GM12878 (cell line): ENCODE results near the gene ACSS1. TPM values are rescaled to one million over a fixed set of nuclear protein-coding genes. Genes with fewer than 3 reads are reported as not detected.

ENCODE experiments used
- ATAC-seq: fragments of 200-7000 bp; cut with Tn5 transposase; 3 replicates; pipeline ENCODE4 v1.9.1; 2020; ENCODE audit warnings: mild to moderate bottlenecking, moderate library complexity
- BruUV-seq: library from RNA; stranded (reverse); fragments of 400-500 nt; replicated peaks from 2 replicates; lab custom pipeline; 2021; lab: Mats Ljungman, UMichigan
- CTCF ChIA-PET: fragments of 300-600 bp; sonication (Branson Sonifier 250); formaldehyde crosslinking; extraction: SDS; loops from one replicate; lab custom pipeline; 2021; ENCODE audit warnings: inconsistent platforms; lab: Yijun Ruan, JAX
- POLR2A ChIA-PET: fragments of 350-600 bp; formaldehyde crosslinking; extraction: SDS; loops from one replicate; lab custom pipeline; 2021; ENCODE audit warnings: inconsistent platforms; lab: Charles Lee
- RAD21 ChIA-PET: fragments of 300-600 bp; sonication (Branson Sonifier 250); formaldehyde crosslinking; loops from one replicate; lab custom pipeline; 2023; ENCODE audit warnings: antibody characterized with exemption; ENCODE audit not compliant: unreplicated experiment; lab: Charles Lee
- SMC1A ChIA-PET: fragments of 300-600 bp; sonication (Branson Sonifier 250); formaldehyde crosslinking; loops from one replicate; lab custom pipeline; 2023; ENCODE audit not compliant: unreplicated experiment, uncharacterized antibody; lab: Charles Lee
- DNase-seq: peaks from one replicate; pipeline ENCODE4 v3.0.0-alpha.2; 2011; ENCODE audit warnings: low read depth, low spot score
- FAIRE-seq: peaks from 3 replicates; lab custom pipeline; 2011; peaks lifted over from hg19 to GRCh38; lab: Jason Lieb, UNC
- H2AFZ ChIP-seq: 2 replicates; pipeline ENCODE4 v1.6.0; 2011; ENCODE audit warnings: low read depth, low read length, control low read depth; ENCODE audit not compliant: control insufficient read depth
- H3K27ac ChIP-seq: 2 replicates; pipeline ENCODE4 v1.5.1; 2011; ENCODE audit warnings: control low read depth; ENCODE audit not compliant: control insufficient read depth, insufficient read depth
- H3K27me3 ChIP-seq, 2 experiments: replicated peaks in 1 of 2; 2 replicates each; pipeline versions ENCODE4 v1.6.0 to v1.6.1; 2011; ENCODE audit warnings: low read length in 1 of 2; ENCODE audit not compliant: control insufficient read depth in 2 of 2, insufficient read depth in 2 of 2
- H3K36me3 ChIP-seq, 2 experiments: 2 replicates each; pipeline ENCODE4 v1.5.1; 2011; ENCODE audit warnings: low read length in 1 of 2; ENCODE audit not compliant: control insufficient read depth in 2 of 2, insufficient read depth in 2 of 2
- H3K4me1 ChIP-seq: 2 replicates; pipeline ENCODE4 v1.6.1; 2011; ENCODE audit warnings: mild to moderate bottlenecking, low read length, moderate library complexity, mixed read lengths; ENCODE audit not compliant: control insufficient read depth, insufficient read depth
- H3K4me2 ChIP-seq: 2 replicates; pipeline ENCODE4 v1.6.0; 2011; ENCODE audit warnings: control low read depth; ENCODE audit not compliant: control insufficient read depth, insufficient read depth
- H3K4me3 ChIP-seq: fragments of 200-600 bp; sonication (generic); 2 replicates; pipeline ENCODE4 v1.5.1; 2016
- H3K79me2 ChIP-seq: 2 replicates; pipeline ENCODE4 v1.6.0; 2011; ENCODE audit warnings: low read length; ENCODE audit not compliant: control insufficient read depth, insufficient read depth
- H3K9ac ChIP-seq: 2 replicates; pipeline ENCODE4 v1.8.0; 2011; ENCODE audit warnings: low read length, control low read depth, mixed read lengths; ENCODE audit not compliant: control insufficient read depth, insufficient read depth
- H3K9me3 ChIP-seq: replicated peaks from 3 replicates; pipeline ENCODE4 v1.5.1; 2011; ENCODE audit warnings: mild to moderate bottlenecking, low read length; ENCODE audit not compliant: control insufficient read depth, insufficient read depth
- H4K20me1 ChIP-seq: 2 replicates; pipeline ENCODE4 v1.6.0; 2011; ENCODE audit not compliant: control insufficient read depth, insufficient read depth
- BCL11A ChIP-seq: IDR thresholded peaks from 2 replicates; pipeline ENCODE4 v1.6.1; 2011; ENCODE audit warnings: low read depth, low read length
- BRCA1 ChIP-seq: IDR thresholded peaks from 2 replicates; pipeline ENCODE4 v1.6.1; 2011; ENCODE audit warnings: low read depth, low read length, improper control_type of control experiment
- CBFB ChIP-seq: IDR thresholded peaks from 2 replicates; pipeline ENCODE4 v1.6.1; 2016; ENCODE audit warnings: antibody characterized with exemption, low read depth
- E2F8 ChIP-seq: fragments of 450-650 bp; IDR thresholded peaks from 2 replicates; pipeline ENCODE4 v1.6.1; 2018; ENCODE audit warnings: mild to moderate bottlenecking, low read depth, moderate library complexity; ENCODE audit not compliant: partially characterized antibody
- ESRRA ChIP-seq: IDR thresholded peaks from 2 replicates; pipeline ENCODE4 v1.6.1; 2012; ENCODE audit warnings: mild to moderate bottlenecking, low read length, improper control_type of control experiment
- FOXK2 ChIP-seq: fragments of 450-650 bp; IDR thresholded peaks from 2 replicates; pipeline ENCODE4 v1.6.1; 2017; ENCODE audit warnings: mild to moderate bottlenecking, moderate library complexity
- NBN ChIP-seq: fragments of 450-650 bp; IDR thresholded peaks from 2 replicates; pipeline ENCODE4 v1.6.1; 2016
- NFXL1 ChIP-seq: fragments of 450-650 bp; IDR thresholded peaks from 2 replicates; pipeline ENCODE4 v1.6.1; 2017; ENCODE audit warnings: antibody characterized with exemption, mild to moderate bottlenecking, borderline replicate concordance
- POLR2AphosphoS2 ChIP-seq: IDR thresholded peaks from 2 replicates; pipeline ENCODE4 v1.6.1; 2011; ENCODE audit warnings: low read depth, mild to moderate bottlenecking, low read length, improper control_type of control experiment, moderate library complexity
- POU2F2 ChIP-seq: IDR thresholded peaks from 3 replicates; pipeline ENCODE4 v1.6.1; 2011; ENCODE audit warnings: low read depth, mild to moderate bottlenecking, low read length, borderline replicate concordance
- RAD21 ChIP-seq: IDR thresholded peaks from 2 replicates; pipeline ENCODE4 v1.6.1; 2011; ENCODE audit warnings: mild to moderate bottlenecking, low read depth, low read length, moderate library complexity; ENCODE audit not compliant: insufficient read depth
- RAD51 ChIP-seq: fragments of 450-650 bp; IDR thresholded peaks from 2 replicates; pipeline ENCODE4 v1.6.1; 2016; ENCODE audit warnings: moderate library complexity, mild to moderate bottlenecking, inconsistent platforms
- RUNX3 ChIP-seq: IDR thresholded peaks from 2 replicates; pipeline ENCODE4 v1.6.1; 2012; ENCODE audit warnings: low read length, inconsistent platforms
- SMC3 ChIP-seq: IDR thresholded peaks from 2 replicates; pipeline ENCODE4 v1.6.1; 2011; ENCODE audit warnings: low read length, improper control_type of control experiment, borderline replicate concordance
- SUZ12 ChIP-seq: fragments of 200-600 bp; sonication (generic); IDR thresholded peaks from one replicate; pipeline ENCODE4 v1.6.1; 2018; ENCODE audit warnings: antibody characterized with exemption, mild to moderate bottlenecking; ENCODE audit not compliant: unreplicated experiment
- ZNF687 ChIP-seq: fragments of 450-650 bp; IDR thresholded peaks from 2 replicates; pipeline ENCODE4 v1.6.1; 2017; ENCODE audit warnings: mild to moderate bottlenecking, moderate library complexity
- WGBS: methylation state at CpG from one replicate; pipeline ENCODE4 v1.1.6; 2016; ENCODE audit warnings: low lambda C conversion rate; ENCODE audit not compliant: insufficient replicate concordance, insufficient coverage; ENCODE audit errors: missing lambda C conversion rate; 5-methylcytosine and 5-hydroxymethylcytosine counted together
- in situ Hi-C: fragments of 300-500 bp; cut with MboI; formaldehyde crosslinking; loops from 9 replicates; pipeline ENCODE4 v1.14.3; 2018; ENCODE audit warnings: mixed read lengths
- intact Hi-C: fragments of 100-400 bp; cut with micrococcal nuclease; formaldehyde crosslinking; loops from one replicate; pipeline ENCODE4 v1.14.2; 2022; ENCODE audit not compliant: unreplicated experiment
- polyA plus RNA-seq, 11 experiments: library from polyadenylated mRNA; depleted of rRNA in 4 of 11; unstranded in 6 of 11; stranded (reverse) in 5 of 11; fragments of >200 nt; fragmentation: Nextera tagmentation in 4 of 11; fragmentation: Illumina TruSeq in 1 of 11; extraction: Ambion mirVana in 4 of 11; extraction: Trizol in 1 of 11; gene quantifications; 1 replicate in 1 of 11; 2 replicates in 10 of 11; pipeline versions ENCODE4 v1.2.1 to v1.2.3, GENCODE V29; 2011 to 2016; ENCODE audit warnings: inconsistent platforms in 2 of 11, missing spikeins in 2 of 11, low read depth in 1 of 11
- total RNA-seq, 4 experiments: library from RNA; depleted of rRNA in 3 of 4; stranded (reverse); fragments of >200 nt in 3 of 4; fragmentation: Illumina TruSeq in 1 of 4; extraction: Trizol in 1 of 4; gene quantifications; 2 replicates each; pipeline versions ENCODE4 v1.2.1 to v1.2.3, GENCODE V29; 2013 to 2021

The ACSS1 gene
- total and polyA plus RNA-seq, 10 of the 15 experiments (the other 5 are each of a cell fraction or from before 2014, with no cell fraction given): 1.3 to 44.9 (median 31.1) TPM

GRCh38 chr20:24968278-24968800, 89.6 kb downstream of the ACSS1 start:
- Histone ChIP-seq H4K20me1 (no peaks in the 10 kb centered on the region), H3K4me2 (no peak overlapping the region)
- ChIA-PET CTCF (no interaction called here), SMC1A (no interaction called here)
- ATAC-seq: no peak
- no peak for DNase-seq
- TF ChIP-seq NFXL1 (no peak), POU2F2 (no peak), ESRRA (no peak), SMC3 (no peak), ZNF687 (no peak), E2F8 (no peak), FOXK2 (no peak), BRCA1 (no peak), RAD51 (no peak), RUNX3 (no peak), SUZ12 (no peak), RAD21 (no peak), NBN (no peak), BCL11A (no peak), POLR2AphosphoS2 (no peak), CBFB (no peak)
- TF ChIP-seq, all 136 proteins: peak for 0
- no peaks in the 10 kb centered on the region for H3K27me3 ChIP-seq
- no peaks in the 10 kb centered on the region for H3K79me2 ChIP-seq
- no peak for FAIRE-seq
- H3K9me3 ChIP-seq: no peaks in the 10 kb centered on the region
- H3K4me1 ChIP-seq: no peaks in the 10 kb centered on the region
- H2AFZ ChIP-seq: no peak overlapping the region
- H3K9ac ChIP-seq: no peak overlapping the region
- WGBS: 81% methylated on average over 5 of the region's 5 CpGs
- intact Hi-C loops (no loop called here), in situ Hi-C loops (no loop called here)
- no peak overlapping the region for H3K4me3 ChIP-seq
- H3K36me3 ChIP-seq: peaks cover 30 to 32% of the 10 kb centered on the region in 2 experiments
- H3K27ac ChIP-seq: no peak overlapping the region
- ChIA-PET POLR2A (no interaction called here), RAD21 (no interaction called here)
- BruUV-seq: no TSS peak
